A549 (cell line): ENCODE data around the gene TMEM132D. TPM values are rescaled to one million over a fixed set of nuclear protein-coding genes. Genes with fewer than 3 reads are reported as not detected.

Experiments used
- ATAC-seq, 2 experiments: fragments of 200-7000 bp in 1 of 2; fragments of >200 bp in 1 of 2; cut with Nextera tagmentation in 1 of 2; cut with Tn5 transposase in 1 of 2; 3 replicates each; pipeline versions ENCODE4 v1.8.0 to v1.9.1; 2018 to 2020; ENCODE audit warnings: mild to moderate bottlenecking in 1 of 2, moderate library complexity in 1 of 2
- CTCF ChIA-PET: fragments of 300-600 bp; sonication (Branson Sonifier 250); formaldehyde crosslinking; extraction: SDS; loops from one replicate; lab custom pipeline; 2021; ENCODE audit warnings: antibody characterized with exemption, inconsistent platforms; lab: Yijun Ruan, JAX
- POLR2A ChIA-PET: fragments of 350-600 bp; formaldehyde crosslinking; extraction: SDS; loops from one replicate; lab custom pipeline; 2021; ENCODE audit warnings: antibody characterized with exemption, inconsistent platforms; lab: Yijun Ruan, JAX
- DNase-seq, 2 experiments: peaks; one replicate each; pipeline versions ENCODE4 v3.0.0 to v3.0.0-alpha.2; 2011 to 2016; ENCODE audit warnings: low read depth in 1 of 2, low spot score in 1 of 2
- FAIRE-seq: peaks from 2 replicates; lab custom pipeline; 2011; peaks lifted over from hg19 to GRCh38; lab: Jason Lieb, UNC
- H3K27ac ChIP-seq, 2 experiments: fragments of >200 bp; sonication (Bioruptor Twin); formaldehyde crosslinking; 3 replicates each; pipeline ENCODE4 v1.5.1; 2016 to 2017
- H3K4me1 ChIP-seq: fragments of >200 bp; sonication (Bioruptor Twin); formaldehyde crosslinking; 3 replicates; pipeline ENCODE4 v1.6.1; 2016
- H3K4me2 ChIP-seq: fragments of >200 bp; sonication (Bioruptor Twin); formaldehyde crosslinking; 3 replicates; pipeline ENCODE4 v1.6.1; 2016
- H3K4me3 ChIP-seq: fragments of >200 bp; sonication (Bioruptor Twin); formaldehyde crosslinking; 3 replicates; pipeline ENCODE4 v1.5.1; 2016
- H3K9me3 ChIP-seq: fragments of >200 bp; sonication (Bioruptor Twin); formaldehyde crosslinking; 3 replicates; pipeline ENCODE4 v1.6.1; 2016
- BHLHE40 ChIP-seq: IDR thresholded peaks from 2 replicates; pipeline ENCODE4 v1.6.1; 2012; ENCODE audit warnings: low read depth, low read length, inconsistent platforms
- CBX2 ChIP-seq: fragments of 200-600 bp; sonication (generic); IDR thresholded peaks from 2 replicates; pipeline ENCODE4 v1.6.1; 2016; ENCODE audit warnings: low read depth, mild to moderate bottlenecking, borderline replicate concordance
- CBX8 ChIP-seq: fragments of 200-600 bp; sonication (generic); IDR thresholded peaks from 2 replicates; pipeline ENCODE4 v1.6.1; 2016
- CTCF ChIP-seq: fragments of >200 bp; sonication (Bioruptor Twin); formaldehyde crosslinking; IDR thresholded peaks from 3 replicates; pipeline ENCODE4 v1.5.1; 2016
- ESRRA ChIP-seq: fragments of 150-350 bp; IDR thresholded peaks from 2 replicates; pipeline ENCODE4 v1.6.1; 2014; ENCODE audit warnings: mild to moderate bottlenecking, low read length, borderline replicate concordance
- GATA3 ChIP-seq: IDR thresholded peaks from 2 replicates; pipeline ENCODE4 v1.6.1; 2012; ENCODE audit warnings: borderline replicate concordance
- HDAC2 ChIP-seq: fragments of 200-600 bp; sonication (generic); IDR thresholded peaks from 2 replicates; pipeline ENCODE4 v1.6.1; 2016
- HEYL ChIP-seq: fragments of 250-450 bp; sonication (Bioruptor Pico); IDR thresholded peaks from 2 replicates; pipeline ENCODE4 v1.8.0; 2021; ENCODE audit warnings: mild to moderate bottlenecking, moderate library complexity
- HOXB13 ChIP-seq: fragments of 250-450 bp; sonication (Bioruptor Pico); IDR thresholded peaks from 2 replicates; pipeline ENCODE4 v1.5.0; 2020; ENCODE audit warnings: low read depth, mild to moderate bottlenecking, moderate library complexity
- HOXB5 ChIP-seq: fragments of 250-450 bp; sonication (Bioruptor Pico); IDR thresholded peaks from 2 replicates; pipeline ENCODE4 v1.5.0; 2020; ENCODE audit warnings: mild to moderate bottlenecking, moderate library complexity
- JUNB ChIP-seq: fragments of >200 bp; sonication (Bioruptor Twin); formaldehyde crosslinking; IDR thresholded peaks from 2 replicates; pipeline ENCODE4 v1.6.1; 2016
- MAFK ChIP-seq: fragments of 450-650 bp; IDR thresholded peaks from 2 replicates; pipeline ENCODE4 v1.6.1; 2014; ENCODE audit not compliant: partially characterized antibody
- NR3C1 ChIP-seq: fragments of >200 bp; sonication (Bioruptor Twin); formaldehyde crosslinking; IDR thresholded peaks from 3 replicates; pipeline ENCODE4 v1.6.1; 2017
- POLR2A ChIP-seq: IDR thresholded peaks from 2 replicates; pipeline ENCODE4 v1.6.1; 2012; ENCODE audit warnings: mild to moderate bottlenecking, low read length
- POLR2AphosphoS2 ChIP-seq: conservative IDR thresholded peaks from 2 replicates; pipeline ENCODE4 v1.6.1; 2012; ENCODE audit warnings: low read length, improper control_type of control experiment, inconsistent platforms
- RAD21 ChIP-seq, 2 experiments: fragments of >200 bp in 1 of 2; sonication (Bioruptor Twin) in 1 of 2; formaldehyde crosslinking in 1 of 2; IDR thresholded peaks in 1 of 2; conservative IDR thresholded peaks in 1 of 2; 2 replicates in 1 of 2; 3 replicates in 1 of 2; pipeline ENCODE4 v1.6.1; 2012 to 2018; ENCODE audit warnings: inconsistent platforms in 1 of 2
- RCOR1 ChIP-seq: fragments of 150-350 bp; IDR thresholded peaks from 2 replicates; pipeline ENCODE4 v1.6.1; 2014; ENCODE audit warnings: antibody characterized with exemption, low read length, low read depth
- RFX5 ChIP-seq: fragments of 450-650 bp; IDR thresholded peaks from 2 replicates; pipeline ENCODE4 v1.7.1; 2014; ENCODE audit warnings: antibody characterized with exemption, mild to moderate bottlenecking, moderate library complexity
- SREBF2 ChIP-seq: fragments of 450-650 bp; IDR thresholded peaks from 2 replicates; pipeline ENCODE4 v1.6.1; 2014; ENCODE audit warnings: mild to moderate bottlenecking, moderate library complexity
- WGBS: methylation state at CpG from one replicate; pipeline ENCODE4 v1.1.6; 2017; ENCODE audit errors: missing lambda C conversion rate; 5-methylcytosine and 5-hydroxymethylcytosine counted together
- polyA plus RNA-seq, 4 experiments: library from polyadenylated mRNA; depleted of rRNA in 3 of 4; stranded (reverse); fragments of >200 nt; fragmentation: RNase III in 1 of 4; extraction: RNeasy Plus Mini Kit Qiagen cat#74134 plus additional on column Dnase treatment in 1 of 4; gene quantifications; 2 replicates in 3 of 4; 3 replicates in 1 of 4; pipeline ENCODE4 v1.2.3, GENCODE V29; 2011 to 2017
- TF ChIP-seq, protein P1 (sequence below): fragments of 250-450 bp; sonication (Bioruptor Pico); IDR thresholded peaks from 2 replicates; pipeline ENCODE4 v1.5.0; 2020; ENCODE audit warnings: low read depth, mild to moderate bottlenecking, moderate library complexity
- TF ChIP-seq, protein P2 (sequence below): IDR thresholded peaks from 2 replicates; pipeline ENCODE4 v1.6.1; 2012

TMEM132D gene
- polyA plus RNA-seq, 2 of the 4 experiments (the other 2 are of a cell fraction), result not detected

DNA sequence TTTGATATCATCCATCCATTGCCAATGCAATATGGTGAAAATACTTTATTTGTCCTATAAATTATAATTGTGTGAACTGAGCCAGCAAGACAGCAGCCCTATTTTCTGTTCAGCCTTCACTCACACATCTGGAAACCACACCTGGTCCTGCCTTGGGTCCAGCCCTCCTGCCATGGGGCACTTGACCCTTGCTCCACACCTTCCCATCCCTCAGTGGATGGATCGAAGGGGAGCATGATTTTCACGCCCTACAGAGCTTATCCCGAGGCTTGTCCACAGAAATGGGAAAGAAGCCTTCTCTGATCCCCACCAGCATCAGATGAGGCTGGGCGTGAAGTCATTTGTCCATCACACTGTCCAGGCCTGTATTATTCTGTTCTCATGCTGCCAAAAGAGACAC lies 10.1 kb downstream of the TMEM132D start:
- no peak for ATAC-seq
- TF ChIP-seq HOXB5 (CRISPR knock-in tag) (no peak), POLR2A (no peak), GATA3 (no peak), CBX2 (no peak), CTCF (no peak), ESRRA (no peak), HDAC2 (no peak), POLR2AphosphoS2 (no peak), MAFK (no peak), JUNB (no peak)
- no peak overlapping the region for H3K4me3 ChIP-seq
- no peaks in the 10 kb centered on the region for H3K9me3 ChIP-seq
- CTCF ChIA-PET, result no interaction called here
- H3K4me1 ChIP-seq, result no peaks in the 10 kb centered on the region
- no peak overlapping the region for H3K4me2 ChIP-seq
- 3% methylated on average over 4 of the region's 4 CpGs for WGBS
- no peak for DNase-seq
- POLR2A ChIA-PET, result no interaction called here
- H3K27ac ChIP-seq, result no peak overlapping the region
- no peak for FAIRE-seq

- ATAC-seq, result no peak
- CTCF ChIA-PET, result no interaction called here
- Histone ChIP-seq H3K27ac (no peak overlapping the region), H3K4me3 (no peak overlapping the region), H3K9me3 (no peaks in the 10 kb centered on the region), H3K4me1 (no peaks in the 10 kb centered on the region), H3K4me2 (no peak overlapping the region)
- FAIRE-seq, result no peak
- POLR2A ChIA-PET, result no interaction called here
- TF ChIP-seq RAD21 (conservative IDR thresholded peaks at IDR 0.05 in 1 of 2, IDR thresholded peaks at IDR 0.05 in 1 of 2) (no peak), HOXB13 (CRISPR knock-in tag) (no peak), RFX5 (no peak)
- 2% methylated on average over 4 of the region's 4 CpGs for WGBS
- no peak for DNase-seq
Measured at GRCh38 chr12:129887101-129887500, 16.7 kb downstream of the TMEM132D start.

DNA sequence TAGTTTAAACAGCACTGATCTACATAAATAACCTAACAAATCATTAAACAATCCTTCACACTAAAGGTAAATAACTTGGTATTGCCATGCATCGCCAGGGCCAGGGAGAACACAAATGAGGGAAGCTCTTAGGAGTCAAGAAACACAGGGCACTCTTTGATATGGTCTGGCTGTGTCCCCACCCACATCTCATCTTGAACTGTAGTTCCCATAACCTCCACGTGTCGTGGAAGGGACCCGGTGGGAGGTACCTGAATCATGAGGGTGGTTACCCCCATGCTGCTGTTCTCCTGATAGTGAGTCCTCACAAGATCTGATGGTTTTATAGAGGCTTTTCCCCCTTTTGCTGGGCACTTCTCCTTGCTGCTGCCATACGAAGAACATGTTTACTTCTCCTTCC lies 17.3 kb downstream of the TMEM132D start:
- H3K9me3 ChIP-seq, result no peaks in the 10 kb centered on the region
- H3K4me2 ChIP-seq, result no peak overlapping the region
- TF ChIP-seq CBX8 (no peak), HEYL (no peak), RCOR1 (no peak), CBX2 (no peak), NR3C1 (no peak), SREBF2 (no peak)
- TF ChIP-seq, protein P1, sequence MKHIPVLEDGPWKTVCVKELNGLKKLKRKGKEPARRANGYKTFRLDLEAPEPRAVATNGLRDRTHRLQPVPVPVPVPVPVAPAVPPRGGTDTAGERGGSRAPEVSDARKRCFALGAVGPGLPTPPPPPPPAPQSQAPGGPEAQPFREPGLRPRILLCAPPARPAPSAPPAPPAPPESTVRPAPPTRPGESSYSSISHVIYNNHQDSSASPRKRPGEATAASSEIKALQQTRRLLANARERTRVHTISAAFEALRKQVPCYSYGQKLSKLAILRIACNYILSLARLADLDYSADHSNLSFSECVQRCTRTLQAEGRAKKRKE, result no peak
- ATAC-seq (no peak), DNase-seq (no peak), FAIRE-seq (no peak)
- 0% methylated on average over 5 of the region's 5 CpGs for WGBS
- no peak overlapping the region for H3K4me3 ChIP-seq
- no peak overlapping the region for H3K27ac ChIP-seq
- CTCF ChIA-PET, result no interaction called here
- POLR2A ChIA-PET, result no interaction called here
- H3K4me1 ChIP-seq, result no peaks in the 10 kb centered on the region

DNA sequence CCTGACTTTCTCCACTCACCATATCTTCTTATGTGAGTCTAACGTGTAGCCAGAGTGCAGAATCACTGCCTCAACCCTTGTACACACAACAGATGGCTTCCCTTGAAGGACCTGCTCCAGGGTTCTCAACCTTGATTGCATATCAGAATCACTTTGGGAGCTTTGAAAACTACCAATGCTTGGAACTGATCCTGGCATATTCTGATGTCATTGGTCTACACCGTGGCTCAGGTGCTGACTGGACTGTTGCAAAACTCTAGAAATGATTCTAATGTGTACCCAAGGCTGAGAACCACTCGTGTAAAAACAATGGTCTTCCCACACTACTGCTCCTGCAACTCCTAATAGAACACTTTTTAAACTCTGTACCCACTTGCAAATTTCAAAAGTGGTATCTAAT lies 18.5 kb downstream of the TMEM132D start:
- no peak for DNase-seq

More for the DNA sequence above, 18.5 kb downstream of the TMEM132D start:
- TF ChIP-seq BHLHE40, result no peak
- no peak for TF ChIP-seq HDAC2
- no peak for TF ChIP-seq RAD21 (conservative IDR thresholded peaks at IDR 0.05 in 1 of 2, IDR thresholded peaks at IDR 0.05 in 1 of 2)
- TF ChIP-seq JUNB, result no peak
- no peak for TF ChIP-seq NR3C1
- TF ChIP-seq, protein P2, sequence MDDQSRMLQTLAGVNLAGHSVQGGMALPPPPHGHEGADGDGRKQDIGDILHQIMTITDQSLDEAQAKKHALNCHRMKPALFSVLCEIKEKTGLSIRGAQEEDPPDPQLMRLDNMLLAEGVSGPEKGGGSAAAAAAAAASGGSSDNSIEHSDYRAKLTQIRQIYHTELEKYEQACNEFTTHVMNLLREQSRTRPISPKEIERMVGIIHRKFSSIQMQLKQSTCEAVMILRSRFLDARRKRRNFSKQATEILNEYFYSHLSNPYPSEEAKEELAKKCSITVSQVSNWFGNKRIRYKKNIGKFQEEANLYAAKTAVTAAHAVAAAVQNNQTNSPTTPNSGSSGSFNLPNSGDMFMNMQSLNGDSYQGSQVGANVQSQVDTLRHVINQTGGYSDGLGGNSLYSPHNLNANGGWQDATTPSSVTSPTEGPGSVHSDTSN, result no peak
- ChIA-PET POLR2A (no interaction called here), CTCF (no interaction called here)
- Histone ChIP-seq H3K9me3 (no peaks in the 10 kb centered on the region), H3K4me2 (no peak overlapping the region), H3K27ac (no peak overlapping the region), H3K4me3 (no peak overlapping the region), H3K4me1 (no peaks in the 10 kb centered on the region)
- WGBS, result 2% methylated on average over 3 of the region's 3 CpGs
- FAIRE-seq (no peak), ATAC-seq (no peak)
